Upper lobe of left lung (tissue), 4 donors: ENCODE data around the gene TST.

Source experiments
- POLR2AphosphoS5 ChIP-seq, 2 donors: sonication (generic); formaldehyde crosslinking; IDR thresholded peaks; one replicate each; pipeline ENCODE4 v1.5.1; 2017; ENCODE audit warnings: antibody characterized with exemption in 2 of 2
- TF ChIP-seq, protein P1 (sequence below), 6 experiments: fragments of 450-650 bp in 4 of 6; fragments of 200-600 bp in 2 of 6; sonication (generic) in 2 of 6; IDR thresholded peaks; one replicate each; pipeline ENCODE4 v1.5.1; 2016 to 2019; ENCODE audit warnings: antibody characterized with exemption in 6 of 6

DNA sequence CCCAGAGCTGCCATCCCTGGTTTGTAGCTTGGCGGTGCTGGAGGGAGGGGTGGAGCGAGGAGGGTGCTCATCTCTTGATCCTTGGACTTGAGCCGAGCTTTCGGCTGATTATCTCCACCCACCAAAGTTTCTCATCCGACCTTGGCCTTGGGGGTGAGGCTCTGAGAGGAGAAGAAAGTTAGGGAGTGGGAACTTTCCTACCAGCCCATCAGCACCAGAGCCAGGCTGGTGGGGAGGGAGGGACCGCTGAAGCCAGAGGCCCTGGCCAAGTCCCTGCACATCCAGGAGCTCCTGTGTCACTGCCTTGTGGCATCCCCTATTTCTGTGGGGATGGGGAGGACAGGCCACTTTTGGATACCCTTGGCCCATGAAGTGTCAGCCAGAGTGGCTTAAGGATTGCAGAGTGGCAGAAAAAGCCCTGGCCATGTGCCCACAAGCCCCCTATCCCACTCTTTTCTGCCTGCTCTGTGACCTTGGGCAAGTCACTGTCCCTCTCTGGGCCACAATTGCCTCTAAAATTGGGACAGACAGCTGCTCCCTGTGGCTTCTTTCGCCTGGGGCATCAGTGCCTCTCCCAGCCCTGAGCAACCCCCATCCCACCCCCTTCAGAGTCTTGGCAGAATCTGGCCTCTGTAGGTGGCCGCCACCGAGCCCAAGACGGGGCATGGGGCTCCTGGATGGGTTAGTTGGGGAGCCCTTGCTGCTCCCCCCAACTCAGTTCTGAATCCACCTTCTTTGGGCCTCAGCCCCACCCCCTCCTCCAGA is 42.5 kb upstream of the TST start:
- TF ChIP-seq, protein P1, sequence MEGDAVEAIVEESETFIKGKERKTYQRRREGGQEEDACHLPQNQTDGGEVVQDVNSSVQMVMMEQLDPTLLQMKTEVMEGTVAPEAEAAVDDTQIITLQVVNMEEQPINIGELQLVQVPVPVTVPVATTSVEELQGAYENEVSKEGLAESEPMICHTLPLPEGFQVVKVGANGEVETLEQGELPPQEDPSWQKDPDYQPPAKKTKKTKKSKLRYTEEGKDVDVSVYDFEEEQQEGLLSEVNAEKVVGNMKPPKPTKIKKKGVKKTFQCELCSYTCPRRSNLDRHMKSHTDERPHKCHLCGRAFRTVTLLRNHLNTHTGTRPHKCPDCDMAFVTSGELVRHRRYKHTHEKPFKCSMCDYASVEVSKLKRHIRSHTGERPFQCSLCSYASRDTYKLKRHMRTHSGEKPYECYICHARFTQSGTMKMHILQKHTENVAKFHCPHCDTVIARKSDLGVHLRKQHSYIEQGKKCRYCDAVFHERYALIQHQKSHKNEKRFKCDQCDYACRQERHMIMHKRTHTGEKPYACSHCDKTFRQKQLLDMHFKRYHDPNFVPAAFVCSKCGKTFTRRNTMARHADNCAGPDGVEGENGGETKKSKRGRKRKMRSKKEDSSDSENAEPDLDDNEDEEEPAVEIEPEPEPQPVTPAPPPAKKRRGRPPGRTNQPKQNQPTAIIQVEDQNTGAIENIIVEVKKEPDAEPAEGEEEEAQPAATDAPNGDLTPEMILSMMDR (IDR thresholded peaks at IDR 0.05), result no peak
- no peak for TF ChIP-seq POLR2AphosphoS5 (IDR thresholded peaks at IDR 0.05)
